Neural cell (in vitro differentiated cells): Measurements from ENCODE around the gene TNFRSF4. TPM values are rescaled to one million over a fixed set of nuclear protein-coding genes. Genes with fewer than 3 reads are reported as not detected.

Experiments
- H2AFZ ChIP-seq: fragments of 200-600, 300-800 bp; sonication (generic), shearing (Covaris generic); 2 replicates; pipeline ENCODE4 v1.6.0; 2014; ENCODE audit warnings: low read depth, mild to moderate bottlenecking, antibody characterized with exemption, low read length, moderate library complexity
- H3F3A ChIP-seq: fragments of 200-600 bp; shearing (Covaris generic); 2 replicates; pipeline ENCODE4 v1.6.1; 2016; ENCODE audit warnings: mild to moderate bottlenecking, moderate library complexity, mixed read lengths, antibody characterized with exemption, low read length; ENCODE audit not compliant: insufficient read depth, poor library complexity, severe bottlenecking
- H3K27ac ChIP-seq: fragments of 200-600, 300-800 bp; sonication (generic), shearing (Covaris generic); 2 replicates; pipeline ENCODE4 v1.5.1; 2014; ENCODE audit warnings: mild to moderate bottlenecking, low read length, moderate library complexity
- H3K27me3 ChIP-seq: fragments of 300-800, 200-600 bp; sonication (generic), shearing (Covaris generic); 2 replicates; pipeline ENCODE4 v1.6.0; 2014; ENCODE audit warnings: mild to moderate bottlenecking, low read depth, low read length, moderate library complexity; ENCODE audit not compliant: insufficient read depth
- H3K36me3 ChIP-seq: fragments of 300-800, 200-600 bp; sonication (generic), shearing (Covaris generic); 2 replicates; pipeline ENCODE4 v1.5.1; 2014; ENCODE audit warnings: mild to moderate bottlenecking, antibody characterized with exemption, low read length, moderate library complexity; ENCODE audit not compliant: insufficient read depth
- H3K4me2 ChIP-seq: fragments of 300-800, 200-600 bp; sonication (generic), shearing (Covaris generic); 2 replicates; pipeline ENCODE4 v1.6.0; 2014; ENCODE audit warnings: mild to moderate bottlenecking, low read length
- H3K4me3 ChIP-seq: fragments of 300-800, 200-600 bp; sonication (generic), shearing (Covaris generic); 2 replicates; pipeline ENCODE4 v1.5.1; 2014; ENCODE audit warnings: mild to moderate bottlenecking, low read length, moderate library complexity
- H3K79me2 ChIP-seq: fragments of 200-600 bp; shearing (Covaris generic); replicated peaks from 2 replicates; pipeline ENCODE4 v1.6.0; 2014; ENCODE audit warnings: mild to moderate bottlenecking, low read length, moderate library complexity; ENCODE audit not compliant: insufficient read depth
- H3K9ac ChIP-seq: fragments of 300-800, 200-600 bp; sonication (generic), shearing (Covaris generic); 2 replicates; pipeline ENCODE4 v1.6.1; 2016; ENCODE audit warnings: mild to moderate bottlenecking, low read length, mixed read lengths
- H3K9me2 ChIP-seq: fragments of 200-600 bp; shearing (Covaris generic); 2 replicates; pipeline ENCODE4 v1.6.1; 2016; ENCODE audit warnings: mild to moderate bottlenecking, low read length, mixed read lengths; ENCODE audit not compliant: insufficient read depth
- H3K9me3 ChIP-seq: fragments of 200-600, 300-800 bp; sonication (generic), shearing (Covaris generic); 2 replicates; pipeline ENCODE4 v1.6.1; 2016; ENCODE audit warnings: mild to moderate bottlenecking, mixed run types, low read length, moderate library complexity, mixed read lengths
- H4K20me1 ChIP-seq: fragments of 200-600 bp; shearing (Covaris generic); 2 replicates; pipeline ENCODE4 v1.6.1; 2016; ENCODE audit warnings: mild to moderate bottlenecking, mixed run types; ENCODE audit not compliant: insufficient read depth
- CTCF ChIP-seq: fragments of 450-650 bp; IDR thresholded peaks from 2 replicates; pipeline ENCODE4 v1.5.1; 2014; ENCODE audit warnings: antibody characterized with exemption, mild to moderate bottlenecking, moderate library complexity; ENCODE audit not compliant: poor library complexity, severe bottlenecking
- EP300 ChIP-seq: fragments of 450-650 bp; conservative IDR thresholded peaks from 2 replicates; pipeline ENCODE4 v1.6.1; 2014; ENCODE audit warnings: antibody characterized with exemption, mild to moderate bottlenecking, moderate library complexity; ENCODE audit not compliant: poor library complexity, severe bottlenecking
- EZH2 ChIP-seq: fragments of 200-600, 300-800 bp; shearing (Covaris generic), sonication (generic); IDR thresholded peaks from 2 replicates; pipeline ENCODE4 v1.6.1; 2014; ENCODE audit warnings: antibody characterized with exemption, low read length, borderline replicate concordance, mild to moderate bottlenecking; ENCODE audit not compliant: insufficient read depth, poor library complexity, severe bottlenecking
- MXI1 ChIP-seq: fragments of 450-650 bp; conservative IDR thresholded peaks from 2 replicates; pipeline ENCODE4 v1.6.1; 2014; ENCODE audit warnings: antibody characterized with exemption, mild to moderate bottlenecking; ENCODE audit not compliant: poor library complexity, severe bottlenecking
- POLR2AphosphoS5 ChIP-seq: IDR thresholded peaks from 2 replicates; pipeline ENCODE4 v1.6.1; 2012
- RAD21 ChIP-seq: fragments of 450-650 bp; conservative IDR thresholded peaks from 2 replicates; pipeline ENCODE4 v1.6.1; 2014; ENCODE audit warnings: antibody characterized with exemption, mild to moderate bottlenecking, moderate library complexity
- REST ChIP-seq: IDR thresholded peaks from 2 replicates; pipeline ENCODE4 v1.6.1; 2012; ENCODE audit warnings: borderline replicate concordance
- TAF1 ChIP-seq: IDR thresholded peaks from 2 replicates; pipeline ENCODE4 v1.6.1; 2012; ENCODE audit warnings: low read depth
- polyA minus RNA-seq: library from RNA; depleted of rRNA, polyadenylated mRNA; stranded (reverse); fragments of >200 nt; gene quantifications from 2 replicates; pipeline ENCODE4 v1.2.3, GENCODE V29; 2014
- polyA plus RNA-seq: library from polyadenylated mRNA; depleted of rRNA; stranded (reverse); fragments of >200 nt; gene quantifications from 2 replicates; pipeline ENCODE4 v1.2.3, GENCODE V29; 2014

The TNFRSF4 gene
- polyA plus RNA-seq (0.66 TPM in 1 of 2 replicates, not detected in the other), polyA minus RNA-seq (not detected in 2 replicates)

GRCh38 chr1:1213345-1214265, at the start of gene TNFRSF4:
Gene TNFRSF4 (minus strand): TSS chr1:1214153. CDS start chr1:1214127, 26 bp downstream.
- H2AFZ ChIP-seq = no peak within 1 kb of the TSS
- no peaks in the 10 kb centered on the region for H3K27me3 ChIP-seq
- H3K36me3 ChIP-seq = no peaks in the 10 kb centered on the region
- H3K9me2 ChIP-seq = no peaks in the 10 kb centered on the region
- H3F3A ChIP-seq = no peaks in the 10 kb centered on the region
- no peaks in the 10 kb centered on the region for H4K20me1 ChIP-seq
- no peak within 1 kb of the TSS for H3K4me3 ChIP-seq
- H3K9me3 ChIP-seq = no peaks in the 10 kb centered on the region
- no peak within 1 kb of the TSS for H3K4me2 ChIP-seq
- H3K27ac ChIP-seq = no peak within 1 kb of the TSS
- TF ChIP-seq REST (no peak), RAD21 (no peak)
- H3K9ac ChIP-seq = no peak within 1 kb of the TSS
- no peaks in the 10 kb centered on the region for H3K79me2 ChIP-seq

- no peak overlapping the region for H2AFZ ChIP-seq
- no peaks in the 10 kb centered on the region for H3K27me3 ChIP-seq
- no peak overlapping the region for H3K4me3 ChIP-seq
- H3K9me2 ChIP-seq = no peaks in the 10 kb centered on the region
- no peaks in the 10 kb centered on the region for H3K9me3 ChIP-seq
- H3K79me2 ChIP-seq = peaks cover 2% of the 10 kb centered on the region
- no peak overlapping the region for H3K9ac ChIP-seq
- H3K36me3 ChIP-seq = no peaks in the 10 kb centered on the region
- TF ChIP-seq MXI1 = no peak
- TF ChIP-seq POLR2AphosphoS5 = no peak
- TF ChIP-seq EZH2 = no peak
- TF ChIP-seq EP300 = no peak
- no peak for TF ChIP-seq RAD21
- no peak for TF ChIP-seq REST
- no peak for TF ChIP-seq CTCF
- no peak for TF ChIP-seq TAF1
- no peak overlapping the region for H3K4me2 ChIP-seq
- no peak overlapping the region for H3K27ac ChIP-seq
- H4K20me1 ChIP-seq = no peaks in the 10 kb centered on the region
- no peaks in the 10 kb centered on the region for H3F3A ChIP-seq
These were observed 48.8 kb upstream of the TNFRSF4 start for GRCh38 chr1:1262758-1263157.
